H9 (cell line): ENCODE results near the gene NLRP12. TPM values are rescaled to one million over a fixed set of nuclear protein-coding genes. Genes with fewer than 3 reads are reported as not detected.

ENCODE experiments used
- DNase-seq: peaks from one replicate; pipeline ENCODE4 v3.0.0-alpha.2; 2017
- H2AFZ ChIP-seq: one replicate; pipeline ENCODE4 v1.6.1; 2013; ENCODE audit warnings: mild to moderate bottlenecking, low read length, control low read depth, moderate library complexity
- H2AK5ac ChIP-seq: 2 replicates; pipeline ENCODE4 v1.6.1; 2013; ENCODE audit warnings: low read length, control low read depth, mixed read lengths; ENCODE audit not compliant: insufficient read length
- H2BK120ac ChIP-seq: one replicate; pipeline ENCODE4 v1.6.1; 2013; ENCODE audit warnings: low read depth, mild to moderate bottlenecking, low read length, control low read depth, inconsistent platforms; ENCODE audit not compliant: poor library complexity, severe bottlenecking
- H2BK12ac ChIP-seq: 2 replicates; pipeline ENCODE4 v1.6.1; 2013; ENCODE audit warnings: low read length, control low read depth, mixed read lengths, low read depth; ENCODE audit not compliant: insufficient read length
- H2BK15ac ChIP-seq: 2 replicates; pipeline ENCODE4 v1.6.1; 2013; ENCODE audit warnings: low read depth, low read length, control low read depth
- H2BK20ac ChIP-seq: one replicate; pipeline ENCODE4 v1.6.1; 2013; ENCODE audit warnings: low read depth, mild to moderate bottlenecking, low read length, control low read depth, inconsistent platforms; ENCODE audit not compliant: poor library complexity, severe bottlenecking
- H2BK5ac ChIP-seq: 2 replicates; pipeline ENCODE4 v1.6.1; 2013; ENCODE audit warnings: low read length, control low read depth, mixed read lengths; ENCODE audit not compliant: insufficient read length
- H3K14ac ChIP-seq: 2 replicates; pipeline ENCODE4 v1.6.1; 2013; ENCODE audit warnings: low read length, control low read depth; ENCODE audit not compliant: insufficient read depth
- H3K18ac ChIP-seq: 2 replicates; pipeline ENCODE4 v1.6.1; 2013; ENCODE audit warnings: low read depth, mild to moderate bottlenecking, mixed read lengths, low read length, control low read depth; ENCODE audit not compliant: insufficient read length
- H3K23ac ChIP-seq: 2 replicates; pipeline ENCODE4 v1.6.1; 2013; ENCODE audit warnings: low read length, control low read depth, mixed read lengths, low read depth; ENCODE audit not compliant: insufficient read length
- H3K23me2 ChIP-seq: 2 replicates; pipeline ENCODE4 v1.6.1; 2013; ENCODE audit warnings: low read depth, mild to moderate bottlenecking, mixed read lengths, low read length, control low read depth; ENCODE audit not compliant: insufficient read length, poor library complexity, severe bottlenecking
- H3K27ac ChIP-seq: 2 replicates; pipeline ENCODE4 v1.5.1; 2013; ENCODE audit warnings: low read length, control low read depth, mixed read lengths, low read depth; ENCODE audit not compliant: insufficient read length
- H3K27me3 ChIP-seq: 2 replicates; pipeline ENCODE4 v1.6.1; 2013; ENCODE audit warnings: low read length, control low read depth, inconsistent platforms; ENCODE audit not compliant: insufficient read depth
- H3K4ac ChIP-seq: 2 replicates; pipeline ENCODE4 v1.6.1; 2013; ENCODE audit warnings: low read depth, mild to moderate bottlenecking, control low read depth, inconsistent platforms, low read length, moderate library complexity
- H3K4me1 ChIP-seq: 2 replicates; pipeline ENCODE4 v1.6.1; 2013; ENCODE audit warnings: low read length, control low read depth, inconsistent platforms; ENCODE audit not compliant: insufficient read depth
- H3K4me2 ChIP-seq: 2 replicates; pipeline ENCODE4 v1.6.1; 2013; ENCODE audit warnings: low read length, control low read depth, mixed read lengths; ENCODE audit not compliant: insufficient read length, insufficient read depth
- H3K56ac ChIP-seq: 2 replicates; pipeline ENCODE4 v1.6.1; 2013; ENCODE audit warnings: low read depth, mild to moderate bottlenecking, mixed read lengths, low read length, control low read depth; ENCODE audit not compliant: insufficient read length
- H3K79me1 ChIP-seq: 2 replicates; pipeline ENCODE4 v1.6.1; 2013; ENCODE audit warnings: low read depth, mild to moderate bottlenecking, moderate library complexity, low read length, control low read depth, inconsistent platforms; ENCODE audit not compliant: insufficient read depth, poor library complexity, severe bottlenecking
- H3K79me2 ChIP-seq: 2 replicates; pipeline ENCODE4 v1.6.1; 2013; ENCODE audit warnings: low read length, control low read depth, inconsistent platforms; ENCODE audit not compliant: insufficient read depth
- H3K9ac ChIP-seq: 2 replicates; pipeline ENCODE4 v1.6.1; 2013; ENCODE audit warnings: low read length, control low read depth, mixed read lengths; ENCODE audit not compliant: insufficient read length; ENCODE audit errors: extremely low read depth
- H3K9me3 ChIP-seq: one replicate; pipeline ENCODE4 v1.6.1; 2013; ENCODE audit warnings: low read depth, low read length, inconsistent platforms; ENCODE audit not compliant: control insufficient read depth
- H3T11ph ChIP-seq: one replicate; pipeline ENCODE4 v1.6.1; 2013; ENCODE audit warnings: mild to moderate bottlenecking, low read length, control low read depth, inconsistent platforms
- H4K20me1 ChIP-seq: one replicate; pipeline ENCODE4 v1.6.1; 2013; ENCODE audit not compliant: control insufficient read depth, insufficient read length, insufficient read depth
- H4K5ac ChIP-seq: 2 replicates; pipeline ENCODE4 v1.6.1; 2013; ENCODE audit warnings: low read depth, mild to moderate bottlenecking, mixed read lengths, low read length, control low read depth; ENCODE audit not compliant: insufficient read length
- H4K8ac ChIP-seq: replicated peaks from 2 replicates; pipeline ENCODE4 v1.6.1; 2013; ENCODE audit warnings: low read length, control low read depth, mixed read lengths, low read depth; ENCODE audit not compliant: insufficient read length
- H4K91ac ChIP-seq: 2 replicates; pipeline ENCODE4 v1.6.1; 2013; ENCODE audit warnings: low read depth, mild to moderate bottlenecking, moderate library complexity, mixed read lengths, low read length, control low read depth; ENCODE audit not compliant: insufficient read length
- H3K27ac Mint-ChIP-seq, 3 experiments: 2 replicates in 2 of 3; 3 replicates in 1 of 3; pipeline ENCODE4 v1.8.0; 2020 to 2021; ENCODE audit warnings: mixed read lengths in 3 of 3, mild to moderate bottlenecking in 1 of 3, moderate library complexity in 1 of 3
- H3K27me3 Mint-ChIP-seq: 2 replicates; pipeline ENCODE4 v1.8.0; 2021; ENCODE audit warnings: low read depth, mild to moderate bottlenecking, moderate library complexity, mixed read lengths
- H3K36me3 Mint-ChIP-seq, 3 experiments: 2 replicates in 2 of 3; 3 replicates in 1 of 3; pipeline ENCODE4 v1.8.0; 2020 to 2021; ENCODE audit warnings: low read depth in 3 of 3, mixed read lengths in 3 of 3; ENCODE audit not compliant: insufficient read depth in 1 of 3
- H3K4me1 Mint-ChIP-seq, 2 experiments: 2 replicates each; pipeline ENCODE4 v1.8.0; 2020; ENCODE audit warnings: mixed read lengths in 2 of 2
- H3K4me3 Mint-ChIP-seq, 2 experiments: 2 replicates in 1 of 2; 3 replicates in 1 of 2; pipeline ENCODE4 v1.8.0; 2020 to 2021; ENCODE audit warnings: mild to moderate bottlenecking in 2 of 2, mixed read lengths in 2 of 2, moderate library complexity in 1 of 2
- H3K9me3 Mint-ChIP-seq, 2 experiments: 2 replicates in 1 of 2; 3 replicates in 1 of 2; pipeline ENCODE4 v1.8.0; 2020; ENCODE audit warnings: mild to moderate bottlenecking in 2 of 2, mixed read lengths in 2 of 2, moderate library complexity in 1 of 2
- WGBS: extraction: QIAGEN DNeasy Blood & Tissue Kit; methylation state at CpG from one replicate; pipeline ENCODE4 v1.1.7; 2013; ENCODE audit warnings: missing lambda C conversion rate, low lambda C conversion rate, mixed read lengths; ENCODE audit not compliant: insufficient read length; ENCODE audit errors: extremely low coverage; 5-methylcytosine and 5-hydroxymethylcytosine counted together
- total RNA-seq: library from RNA; stranded (reverse); gene quantifications from 2 replicates; pipeline ENCODE4 v1.2.1, GENCODE V29; 2021
- TF ChIP-seq, protein P1 (sequence below): fragments of 200-600 bp; sonication (generic); conservative IDR thresholded peaks from 3 replicates; pipeline ENCODE4 v1.8.0; 2021; ENCODE audit warnings: antibody characterized with exemption, mild to moderate bottlenecking

NLRP12 gene
- total RNA-seq, 1 experiment from 2014 or later = 4.0 TPM

- Histone ChIP-seq H2BK12ac (no peak overlapping the region), H4K91ac (no peak overlapping the region), H4K8ac (no peak overlapping the region), H2AFZ (no peak overlapping the region), H4K5ac (no peak overlapping the region), H3K27ac (no peak overlapping the region), H2BK120ac (no peak overlapping the region), H3K4me2 (no peak overlapping the region), H3K9ac (no peak overlapping the region), H3K23ac (no peak overlapping the region), H4K20me1 (no peaks in the 10 kb centered on the region), H3K4ac (no peak overlapping the region), H2BK5ac (no peak overlapping the region), H3K79me1 (no peaks in the 10 kb centered on the region), H3K9me3 (no peaks in the 10 kb centered on the region), H3K18ac (no peak overlapping the region), H3K23me2 (no peaks in the 10 kb centered on the region), H3K14ac (no peak overlapping the region), H3K27me3 (no peaks in the 10 kb centered on the region), H3K79me2 (no peaks in the 10 kb centered on the region; the same call in 1 of the 2 replicates), H3K56ac (no peak overlapping the region), H3T11ph (no peak overlapping the region), H2BK20ac (no peak overlapping the region), H3K4me1 (no peaks in the 10 kb centered on the region; the same call in 1 of the 2 replicates), H2AK5ac (no peak overlapping the region), H2BK15ac (no peak overlapping the region)
- Mint-ChIP-seq H3K9me3 (no peaks in the 10 kb centered on the region; a peak in 1 of 5 replicates), H3K4me3 (no peak overlapping the region), H3K4me1 (peaks cover 19 to 24% of the 10 kb centered on the region in 2 experiments), H3K27me3 (no peaks in the 10 kb centered on the region; the same call in 1 of the 2 replicates), H3K27ac (peak overlapping the region in 2 of 3 experiments; percentile 24 to 50; a peak in 2 of 7 replicates), H3K36me3 (peaks cover 0 to 3% (median 0%) of the 10 kb centered on the region in 3 experiments; a peak in 2 of 7 replicates)
- DNase-seq = no peak
- WGBS = no CpG with 5 or more reads among the region's 7 CpGs
- TF ChIP-seq, protein P1, sequence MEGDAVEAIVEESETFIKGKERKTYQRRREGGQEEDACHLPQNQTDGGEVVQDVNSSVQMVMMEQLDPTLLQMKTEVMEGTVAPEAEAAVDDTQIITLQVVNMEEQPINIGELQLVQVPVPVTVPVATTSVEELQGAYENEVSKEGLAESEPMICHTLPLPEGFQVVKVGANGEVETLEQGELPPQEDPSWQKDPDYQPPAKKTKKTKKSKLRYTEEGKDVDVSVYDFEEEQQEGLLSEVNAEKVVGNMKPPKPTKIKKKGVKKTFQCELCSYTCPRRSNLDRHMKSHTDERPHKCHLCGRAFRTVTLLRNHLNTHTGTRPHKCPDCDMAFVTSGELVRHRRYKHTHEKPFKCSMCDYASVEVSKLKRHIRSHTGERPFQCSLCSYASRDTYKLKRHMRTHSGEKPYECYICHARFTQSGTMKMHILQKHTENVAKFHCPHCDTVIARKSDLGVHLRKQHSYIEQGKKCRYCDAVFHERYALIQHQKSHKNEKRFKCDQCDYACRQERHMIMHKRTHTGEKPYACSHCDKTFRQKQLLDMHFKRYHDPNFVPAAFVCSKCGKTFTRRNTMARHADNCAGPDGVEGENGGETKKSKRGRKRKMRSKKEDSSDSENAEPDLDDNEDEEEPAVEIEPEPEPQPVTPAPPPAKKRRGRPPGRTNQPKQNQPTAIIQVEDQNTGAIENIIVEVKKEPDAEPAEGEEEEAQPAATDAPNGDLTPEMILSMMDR = no peak
These were observed 2.8 kb upstream of the NLRP12 start for GRCh38 chr19:53826876-53827275.
